Kidney epithelial cell (primary cell): ENCODE measurements around the gene RNASEL. TPM values are rescaled to one million over a fixed set of nuclear protein-coding genes. Genes with fewer than 3 reads are reported as not detected.

Experiments used
- DNase-seq: peaks from one replicate; pipeline ENCODE4 v3.0.0-alpha.2; 2010; ENCODE audit warnings: low read depth
- H3K27me3 ChIP-seq: 2 replicates; pipeline ENCODE4 v1.6.0; 2011; ENCODE audit warnings: low read length; ENCODE audit not compliant: control insufficient read depth, insufficient read depth
- H3K36me3 ChIP-seq: 2 replicates; pipeline ENCODE4 v1.5.1; 2011; ENCODE audit warnings: low read length; ENCODE audit not compliant: control insufficient read depth, insufficient read depth
- H3K4me3 ChIP-seq: 2 replicates; pipeline ENCODE4 v1.5.1; 2011; ENCODE audit warnings: low read depth, mild to moderate bottlenecking, control low read depth, low read length
- CTCF ChIP-seq: IDR thresholded peaks from 2 replicates; pipeline ENCODE4 v1.5.1; 2011; ENCODE audit warnings: mild to moderate bottlenecking, moderate library complexity, low read length, control low read depth, inconsistent platforms; ENCODE audit not compliant: insufficient read depth, poor library complexity, severe bottlenecking
- total RNA-seq: library from RNA; depleted of rRNA; stranded (reverse); fragments of >200 nt; gene quantifications from 2 replicates; pipeline ENCODE4 v1.2.3, GENCODE V29; 2015

The RNASEL gene
- total RNA-seq, 1 donor from 2014 or later = 5.8 TPM

- TF ChIP-seq CTCF = no peak
- no peak overlapping the region for H3K4me3 ChIP-seq
Measured at GRCh38 chr1:182580736-182581135, 8.3 kb downstream of the RNASEL start.

GRCh38 chr1:182575540-182576149 is 13.4 kb downstream of the RNASEL start:
- H3K4me3 ChIP-seq = no peak overlapping the region
- no peak for DNase-seq
- no peaks in the 10 kb centered on the region for H3K27me3 ChIP-seq
- TF ChIP-seq CTCF = no peak
- H3K36me3 ChIP-seq = no peaks in the 10 kb centered on the region

More at GRCh38 chr1:182580736-182581135, 8.3 kb downstream of the RNASEL start:
- Histone ChIP-seq H3K36me3 (no peaks in the 10 kb centered on the region), H3K27me3 (no peaks in the 10 kb centered on the region)
- DNase-seq = no peak

- no peaks in the 10 kb centered on the region for H3K36me3 ChIP-seq
- no peaks in the 10 kb centered on the region for H3K27me3 ChIP-seq
- no peak for TF ChIP-seq CTCF
- no peak for DNase-seq
- no peak overlapping the region for H3K4me3 ChIP-seq
Measured at GRCh38 chr1:182574156-182574555, 14.9 kb downstream of the RNASEL start.

GRCh38 chr1:182570611-182570970 is 18.5 kb downstream of the RNASEL start:
- Histone ChIP-seq H3K36me3 (no peaks in the 10 kb centered on the region), H3K27me3 (no peaks in the 10 kb centered on the region), H3K4me3 (no peak overlapping the region)
- peak; percentile 18 for DNase-seq
- TF ChIP-seq CTCF = no peak

- DNase-seq = no peak
- H3K4me3 ChIP-seq = no peak overlapping the region
- no peaks in the 10 kb centered on the region for H3K27me3 ChIP-seq
- no peak for TF ChIP-seq CTCF
- H3K36me3 ChIP-seq = no peaks in the 10 kb centered on the region
Measured at GRCh38 chr1:182569939-182570610, 19.0 kb downstream of the RNASEL start.
